Left ventricle myocardium inferior (tissue), 1 donor: Measurements from ENCODE around the gene LRFN5. TPM values are rescaled to one million over a fixed set of nuclear protein-coding genes. Genes with fewer than 3 reads are reported as not detected.
"Not testable (repeated sequence)": the region's sequence is repeated elsewhere in the genome, so short reads cannot be mapped to it uniquely, and the experiment has no call there.

Experiments
- DNase-seq: peaks from one replicate; pipeline ENCODE4 v3.0.0-alpha.2; 2020
- H3K27ac ChIP-seq: fragments of 200-600 bp; replicated peaks from 2 replicates; pipeline ENCODE4 v1.8.0; 2021
- H3K27me3 ChIP-seq: fragments of 200-600 bp; 2 replicates; pipeline ENCODE4 v1.8.0; 2021; ENCODE audit warnings: low read depth
- H3K36me3 ChIP-seq: fragments of 200-600 bp; 2 replicates; pipeline ENCODE4 v1.8.0; 2021
- H3K4me1 ChIP-seq: fragments of 200-600 bp; 2 replicates; pipeline ENCODE4 v1.8.0; 2021
- H3K4me3 ChIP-seq: fragments of 200-600 bp; 2 replicates; pipeline ENCODE4 v1.8.0; 2021; ENCODE audit warnings: mild to moderate bottlenecking, moderate library complexity
- H3K9me3 ChIP-seq: fragments of 200-600 bp; replicated peaks from 2 replicates; pipeline ENCODE4 v1.8.0; 2021
- intact Hi-C: fragments of 100-400 bp; cut with micrococcal nuclease; formaldehyde crosslinking; loops from one replicate; pipeline ENCODE4 v1.11.0; 2022
- total RNA-seq: library from RNA; stranded (reverse); fragmentation: NEBNext Ultra II Directional; extraction: Animal tissue kit (Norgen Biotek cat#: 25700); gene quantifications from one replicate; pipeline ENCODE4 v1.2.1, GENCODE V29; 2021
- TF ChIP-seq, protein P1 (sequence below): fragments of 200-600 bp; IDR thresholded peaks from 2 replicates; pipeline ENCODE4 v1.8.0; 2021; ENCODE audit warnings: antibody characterized with exemption, mild to moderate bottlenecking, borderline replicate concordance
- donor health status: DM: no; HTN: yes; CAD: no; lungs with severe emphysema.

The LRFN5 gene
- total RNA-seq, 1 donor from 2014 or later, result 0.30 TPM

GRCh38 chr14:41900644-41901043 is 294.0 kb downstream of the LRFN5 start:
- Histone ChIP-seq H3K9me3 (no peaks in the 10 kb centered on the region), H3K4me1 (no peaks in the 10 kb centered on the region), H3K4me3 (no peak overlapping the region), H3K36me3 (no peaks in the 10 kb centered on the region), H3K27me3 (no peaks in the 10 kb centered on the region), H3K27ac (no peak overlapping the region)
- no peak for DNase-seq
- intact Hi-C loops, result no loop called here
- TF ChIP-seq, protein P1, sequence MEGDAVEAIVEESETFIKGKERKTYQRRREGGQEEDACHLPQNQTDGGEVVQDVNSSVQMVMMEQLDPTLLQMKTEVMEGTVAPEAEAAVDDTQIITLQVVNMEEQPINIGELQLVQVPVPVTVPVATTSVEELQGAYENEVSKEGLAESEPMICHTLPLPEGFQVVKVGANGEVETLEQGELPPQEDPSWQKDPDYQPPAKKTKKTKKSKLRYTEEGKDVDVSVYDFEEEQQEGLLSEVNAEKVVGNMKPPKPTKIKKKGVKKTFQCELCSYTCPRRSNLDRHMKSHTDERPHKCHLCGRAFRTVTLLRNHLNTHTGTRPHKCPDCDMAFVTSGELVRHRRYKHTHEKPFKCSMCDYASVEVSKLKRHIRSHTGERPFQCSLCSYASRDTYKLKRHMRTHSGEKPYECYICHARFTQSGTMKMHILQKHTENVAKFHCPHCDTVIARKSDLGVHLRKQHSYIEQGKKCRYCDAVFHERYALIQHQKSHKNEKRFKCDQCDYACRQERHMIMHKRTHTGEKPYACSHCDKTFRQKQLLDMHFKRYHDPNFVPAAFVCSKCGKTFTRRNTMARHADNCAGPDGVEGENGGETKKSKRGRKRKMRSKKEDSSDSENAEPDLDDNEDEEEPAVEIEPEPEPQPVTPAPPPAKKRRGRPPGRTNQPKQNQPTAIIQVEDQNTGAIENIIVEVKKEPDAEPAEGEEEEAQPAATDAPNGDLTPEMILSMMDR, result no peak

DNA sequence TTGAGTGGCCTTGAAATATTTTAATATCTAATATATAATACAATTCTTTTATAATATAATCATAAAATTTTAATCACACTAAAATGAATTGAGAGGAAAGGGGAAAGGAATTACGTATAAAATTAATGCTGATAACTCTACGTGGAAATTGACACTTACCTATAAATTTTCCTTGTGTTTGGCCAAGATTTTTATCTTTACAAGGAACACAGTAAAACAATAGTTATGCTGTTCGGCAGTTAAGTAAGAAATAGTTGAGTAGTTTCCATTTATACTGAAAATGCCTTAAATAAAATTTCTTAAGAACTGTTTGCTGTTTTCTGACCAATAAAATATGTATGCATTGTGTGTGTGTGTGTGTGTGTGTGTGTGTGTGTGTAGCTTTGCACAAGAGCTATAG is 294.4 kb downstream of the LRFN5 start:
- no peaks in the 10 kb centered on the region for H3K9me3 ChIP-seq
- no peak overlapping the region for H3K27ac ChIP-seq
- intact Hi-C loops, result no loop called here
- H3K4me3 ChIP-seq, result no peak overlapping the region
- no peaks in the 10 kb centered on the region for H3K36me3 ChIP-seq
- TF ChIP-seq, protein P1, result no peak
- no peak for DNase-seq
- no peaks in the 10 kb centered on the region for H3K4me1 ChIP-seq
- H3K27me3 ChIP-seq, result no peaks in the 10 kb centered on the region

- no peak overlapping the region for H3K4me3 ChIP-seq
- peaks cover 7% of the 10 kb centered on the region for H3K9me3 ChIP-seq
- DNase-seq, result no peak
- no peaks in the 10 kb centered on the region for H3K36me3 ChIP-seq
- TF ChIP-seq, protein P1, result no peak
- no peak overlapping the region for H3K27ac ChIP-seq
- no peaks in the 10 kb centered on the region for H3K4me1 ChIP-seq
- no peaks in the 10 kb centered on the region for H3K27me3 ChIP-seq
- intact Hi-C loops, result no loop called here
Measured at GRCh38 chr14:41905394-41905964, 298.8 kb downstream of the LRFN5 start.

- H3K4me3 ChIP-seq, H3K4me1 ChIP-seq, DNase-seq, H3K36me3 ChIP-seq, H3K27me3 ChIP-seq, H3K27ac ChIP-seq, intact Hi-C loops: not testable (repeated sequence)
- peaks cover 11% of the 10 kb centered on the region for H3K9me3 ChIP-seq
Measured at GRCh38 chr14:41911155-41911554, 304.5 kb downstream of the LRFN5 start.

GRCh38 chr14:41913398-41913797 is 306.7 kb downstream of the LRFN5 start:
- Histone ChIP-seq H3K4me3 (no peak overlapping the region), H3K27me3 (no peaks in the 10 kb centered on the region), H3K9me3 (peaks cover 19% of the 10 kb centered on the region), H3K4me1 (no peaks in the 10 kb centered on the region), H3K27ac (no peak overlapping the region), H3K36me3 (no peaks in the 10 kb centered on the region)
- DNase-seq, result no peak
- intact Hi-C loops, result no loop called here
- TF ChIP-seq, protein P1, result no peak

- DNase-seq, result no peak
- TF ChIP-seq, protein P1, result no peak
- H3K36me3 ChIP-seq, result no peaks in the 10 kb centered on the region
- no peaks in the 10 kb centered on the region for H3K4me1 ChIP-seq
- no peak overlapping the region for H3K27ac ChIP-seq
- H3K9me3 ChIP-seq, result peaks cover 19% of the 10 kb centered on the region
- H3K4me3 ChIP-seq, result no peak overlapping the region
- no peaks in the 10 kb centered on the region for H3K27me3 ChIP-seq
- intact Hi-C loops, result no loop called here
Measured at GRCh38 chr14:41915732-41916131, 309.1 kb downstream of the LRFN5 start.
